CD4-positive, CD25-positive, alpha-beta regulatory T cell (primary cell): ENCODE results near the gene KRT14. TPM values are rescaled to one million over a fixed set of nuclear protein-coding genes. Genes with fewer than 3 reads are reported as not detected.
"Not testable (repeated sequence)": the region's sequence is repeated elsewhere in the genome, so short reads cannot be mapped to it uniquely, and the experiment has no call there.

Experiments used
- ATAC-seq, 2 donors: fragments of 150-1000 bp; cut with Tn5 transposase; one replicate each; pipeline ENCODE4 v1.10.0; 2021; ENCODE audit warnings: low read depth in 2 of 2, moderate number of reproducible peaks in 2 of 2, moderate library complexity in 1 of 2
- DNase-seq, 3 donors: peaks; one replicate each; pipeline versions ENCODE4 v3.0.0 to v3.0.0-alpha.2; 2012 to 2022; ENCODE audit warnings: mixed read lengths in 1 of 3
- H3K27ac ChIP-seq: one replicate; pipeline ENCODE4 v1.7.0; 2013; ENCODE audit warnings: mild to moderate bottlenecking, low read length; ENCODE audit not compliant: insufficient read depth, poor library complexity, severe bottlenecking
- H3K27me3 ChIP-seq: one replicate; pipeline ENCODE4 v1.7.0; 2013; ENCODE audit warnings: low read length; ENCODE audit not compliant: control insufficient read depth, insufficient read depth
- H3K36me3 ChIP-seq: one replicate; pipeline ENCODE4 v1.7.0; 2013; ENCODE audit warnings: mild to moderate bottlenecking, low read length, moderate library complexity; ENCODE audit not compliant: control insufficient read depth, insufficient read depth
- H3K4me1 ChIP-seq: 2 replicates; pipeline ENCODE4 v1.7.0; 2013; ENCODE audit warnings: mild to moderate bottlenecking, low read length; ENCODE audit not compliant: insufficient read depth, control insufficient read depth, poor library complexity, severe bottlenecking
- H3K4me3 ChIP-seq: one replicate; pipeline ENCODE4 v1.7.0; 2013; ENCODE audit warnings: low read depth, mild to moderate bottlenecking, low read length, moderate library complexity
- H3K9me3 ChIP-seq, 2 experiments: 1 replicate in 1 of 2; 2 replicates in 1 of 2; pipeline ENCODE4 v1.7.0; 2013; ENCODE audit warnings: low read length in 2 of 2, mild to moderate bottlenecking in 1 of 2, moderate library complexity in 1 of 2; ENCODE audit not compliant: control insufficient read depth in 2 of 2
- H3K27ac Mint-ChIP-seq, 3 donors: one replicate each; pipeline ENCODE4 v1.8.0; 2020 to 2022; ENCODE audit warnings: mild to moderate bottlenecking in 3 of 3, mixed read lengths in 3 of 3, moderate library complexity in 2 of 3
- H3K27me3 Mint-ChIP-seq: one replicate; pipeline ENCODE4 v1.8.0; 2022; ENCODE audit warnings: mild to moderate bottlenecking, mixed read lengths
- H3K36me3 Mint-ChIP-seq: one replicate; pipeline ENCODE4 v1.8.0; 2020; ENCODE audit warnings: mixed read lengths
- H3K4me1 Mint-ChIP-seq, 4 donors: one replicate each; pipeline ENCODE4 v1.8.0; 2020 to 2022; ENCODE audit warnings: mixed read lengths in 4 of 4, mild to moderate bottlenecking in 1 of 4
- H3K4me3 Mint-ChIP-seq, 4 donors: one replicate each; pipeline ENCODE4 v1.8.0; 2020 to 2022; ENCODE audit warnings: mild to moderate bottlenecking in 4 of 4, mixed read lengths in 4 of 4, moderate library complexity in 3 of 4
- H3K9me3 Mint-ChIP-seq, 7 donors: one replicate each; pipeline ENCODE4 v1.8.0; 2020 to 2022; ENCODE audit warnings: mixed read lengths in 7 of 7, mild to moderate bottlenecking in 3 of 7, moderate library complexity in 2 of 7
- polyA plus RNA-seq, 4 donors: library from polyadenylated mRNA; unstranded; fragments of 300-500 nt; fragmentation: Illumina TruSeq; gene quantifications; one replicate each; pipeline ENCODE4 v1.2.3, GENCODE V29; 2021
- total RNA-seq: library from RNA; stranded (reverse); gene quantifications from one replicate; pipeline ENCODE4 v1.2.3, GENCODE V29; 2022

KRT14 gene
- total and polyA plus RNA-seq, 5 donors from 2014 or later, result not detected

GRCh38 chr17:41614767-41615166 is 28.1 kb upstream of the KRT14 start:
- not testable (repeated sequence) for H3K27me3 ChIP-seq, H3K4me1 ChIP-seq, H3K9me3 ChIP-seq, H3K36me3 ChIP-seq, H3K4me1 Mint-ChIP-seq, DNase-seq, H3K27ac Mint-ChIP-seq, H3K36me3 Mint-ChIP-seq, H3K27ac ChIP-seq, H3K4me3 Mint-ChIP-seq, H3K27me3 Mint-ChIP-seq, H3K9me3 Mint-ChIP-seq, H3K4me3 ChIP-seq, ATAC-seq

GRCh38 chr17:41614098-41614497 is 27.4 kb upstream of the KRT14 start:
- Histone ChIP-seq H3K4me3 (no peak overlapping the region), H3K36me3 (no peaks in the 10 kb centered on the region), H3K9me3 (no peaks in the 10 kb centered on the region), H3K4me1 (no peaks in the 10 kb centered on the region), H3K27ac (no peak overlapping the region), H3K27me3 (no peaks in the 10 kb centered on the region)
- H3K36me3 Mint-ChIP-seq, result no peaks in the 10 kb centered on the region
- no peak overlapping the region for H3K27ac Mint-ChIP-seq
- H3K27me3 Mint-ChIP-seq, result peaks cover 4% of the 10 kb centered on the region
- H3K4me3 Mint-ChIP-seq, result no peak overlapping the region
- DNase-seq (no peak), ATAC-seq (no peak)
- H3K9me3 Mint-ChIP-seq, result no peaks in the 10 kb centered on the region
- H3K4me1 Mint-ChIP-seq, result no peaks in the 10 kb centered on the region

GRCh38 chr17:41613277-41614082 is 26.8 kb upstream of the KRT14 start:
- Mint-ChIP-seq H3K4me1 (no peaks in the 10 kb centered on the region), H3K36me3 (no peaks in the 10 kb centered on the region), H3K9me3 (no peaks in the 10 kb centered on the region), H3K4me3 (no peak overlapping the region), H3K27me3 (peaks cover 4% of the 10 kb centered on the region), H3K27ac (no peak overlapping the region)
- Histone ChIP-seq H3K4me3 (no peak overlapping the region), H3K9me3 (no peaks in the 10 kb centered on the region), H3K4me1 (no peaks in the 10 kb centered on the region), H3K36me3 (no peaks in the 10 kb centered on the region), H3K27ac (no peak overlapping the region), H3K27me3 (no peaks in the 10 kb centered on the region)
- no peak for DNase-seq
- no peak for ATAC-seq

GRCh38 chr17:41612376-41613160 is 25.9 kb upstream of the KRT14 start, which contains the start of gene KRT16:
Gene KRT16, minus strand, starts transcription at chr17:41612767. Its CDS starts 79 bp downstream, at chr17:41612688.
- not testable (repeated sequence) for H3K9me3 ChIP-seq, H3K4me3 ChIP-seq, H3K27ac Mint-ChIP-seq, H3K4me1 Mint-ChIP-seq, DNase-seq, ATAC-seq, H3K4me3 Mint-ChIP-seq, H3K36me3 Mint-ChIP-seq, H3K27me3 ChIP-seq, H3K4me1 ChIP-seq, H3K36me3 ChIP-seq, H3K27me3 Mint-ChIP-seq, H3K27ac ChIP-seq, H3K9me3 Mint-ChIP-seq

GRCh38 chr17:41610965-41611640 is 24.4 kb upstream of the KRT14 start:
- H3K27ac Mint-ChIP-seq, result no peak overlapping the region
- H3K36me3 ChIP-seq, result no peaks in the 10 kb centered on the region
- H3K9me3 ChIP-seq, result peaks cover 6% of the 10 kb centered on the region in 2 experiments
- no peaks in the 10 kb centered on the region for H3K27me3 ChIP-seq
- H3K27ac ChIP-seq, result no peak overlapping the region
- no peak overlapping the region for H3K4me3 Mint-ChIP-seq
- no peak overlapping the region for H3K4me3 ChIP-seq
- DNase-seq, result no peak
- ATAC-seq, result no peak
- H3K9me3 Mint-ChIP-seq, result peaks cover 0 to 14% (median 5%) of the 10 kb centered on the region in 7 donors
- H3K36me3 Mint-ChIP-seq, result peaks cover 4% of the 10 kb centered on the region
- H3K27me3 Mint-ChIP-seq, result peaks cover 9% of the 10 kb centered on the region
- H3K4me1 Mint-ChIP-seq, result no peaks in the 10 kb centered on the region
- no peaks in the 10 kb centered on the region for H3K4me1 ChIP-seq

- not testable (repeated sequence) for DNase-seq, H3K27ac Mint-ChIP-seq, H3K4me3 ChIP-seq
Measured at GRCh38 chr17:41610061-41610517, 23.4 kb upstream of the KRT14 start.

GRCh38 chr17:41606930-41607329 is 20.2 kb upstream of the KRT14 start:
- H3K4me3 Mint-ChIP-seq, ATAC-seq, H3K36me3 Mint-ChIP-seq, H3K4me1 Mint-ChIP-seq, H3K4me3 ChIP-seq, H3K27me3 ChIP-seq, H3K4me1 ChIP-seq, DNase-seq, H3K27ac ChIP-seq, H3K9me3 ChIP-seq, H3K27ac Mint-ChIP-seq, H3K36me3 ChIP-seq: not testable (repeated sequence)
- Mint-ChIP-seq H3K27me3 (peaks cover 11% of the 10 kb centered on the region), H3K9me3 (peaks cover 2 to 20% (median 7%) of the 10 kb centered on the region in 7 donors)

More at GRCh38 chr17:41610061-41610517, 23.4 kb upstream of the KRT14 start:
- H3K36me3 ChIP-seq, H3K27me3 Mint-ChIP-seq, H3K27ac ChIP-seq, H3K36me3 Mint-ChIP-seq, H3K4me1 Mint-ChIP-seq, H3K4me1 ChIP-seq, ATAC-seq, H3K9me3 ChIP-seq, H3K27me3 ChIP-seq, H3K4me3 Mint-ChIP-seq: not testable (repeated sequence)
- H3K9me3 Mint-ChIP-seq, result peaks cover 0 to 20% (median 7%) of the 10 kb centered on the region in 7 donors
